ENCODE measurements around the gene DNASE1L2. TPM values are rescaled to one million over a fixed set of nuclear protein-coding genes. Genes with fewer than 3 reads are reported as not detected.
"Not testable (repeated sequence)": the region's sequence is repeated elsewhere in the genome, so short reads cannot be mapped to it uniquely, and the experiment has no call there.

DNASE1L2 gene
- total RNA-seq, 1 donor from 2014 or later, result 1.6 TPM

- Mint-ChIP-seq H3K27me3 (ENCODE audit: insufficient read depth) (peaks cover 2% of the 10 kb centered on the region), H3K4me3 (no peak overlapping the region), H3K36me3 (ENCODE audit: low read depth) (peaks cover 9% of the 10 kb centered on the region), H3K9me3 (no peaks in the 10 kb centered on the region), H3K4me1 (ENCODE audit: low read depth) (no peaks in the 10 kb centered on the region), H3K27ac (no peak overlapping the region)
- intact Hi-C loops (cut with micrococcal nuclease), result no loop called here
- no peak for DNase-seq (ENCODE audit: low spot score)
Measured at GRCh38 chr16:2232094-2232990, 3.9 kb upstream of the DNASE1L2 start.

- H3K4me3 Mint-ChIP-seq, result no peak overlapping the region
- intact Hi-C loops (cut with micrococcal nuclease), result no loop called here
- H3K27me3 Mint-ChIP-seq (ENCODE audit: insufficient read depth), result peaks cover 2% of the 10 kb centered on the region
- no peaks in the 10 kb centered on the region for H3K9me3 Mint-ChIP-seq
- no peaks in the 10 kb centered on the region for H3K4me1 Mint-ChIP-seq (ENCODE audit: low read depth)
- peaks cover 9% of the 10 kb centered on the region for H3K36me3 Mint-ChIP-seq (ENCODE audit: low read depth)
- DNase-seq (ENCODE audit: low spot score), result no peak
- no peak overlapping the region for H3K27ac Mint-ChIP-seq
Measured at GRCh38 chr16:2233046-2233775, 3.0 kb upstream of the DNASE1L2 start.

- Mint-ChIP-seq H3K27ac (no peak overlapping the region), H3K9me3 (no peaks in the 10 kb centered on the region), H3K4me3 (no peak overlapping the region), H3K27me3 (ENCODE audit: insufficient read depth) (peaks cover 2% of the 10 kb centered on the region), H3K4me1 (ENCODE audit: low read depth) (no peaks in the 10 kb centered on the region), H3K36me3 (ENCODE audit: low read depth) (peaks cover 9% of the 10 kb centered on the region)
- intact Hi-C loops (cut with micrococcal nuclease), result no loop called here
- DNase-seq (ENCODE audit: low spot score), result no peak
Measured at GRCh38 chr16:2233872-2234812, 2.1 kb upstream of the DNASE1L2 start.

GRCh38 chr16:2234813-2235170, 1.5 kb upstream of the DNASE1L2 start:
- Mint-ChIP-seq H3K36me3 (ENCODE audit: low read depth) (peaks cover 8% of the 10 kb centered on the region), H3K9me3 (no peaks in the 10 kb centered on the region), H3K4me3 (no peak overlapping the region), H3K27me3 (ENCODE audit: insufficient read depth) (peaks cover 2% of the 10 kb centered on the region), H3K27ac (no peak overlapping the region), H3K4me1 (ENCODE audit: low read depth) (no peaks in the 10 kb centered on the region)
- DNase-seq (ENCODE audit: low spot score), result no peak
- intact Hi-C loops (cut with micrococcal nuclease), result no loop called here

- no peak overlapping the region for H3K27ac Mint-ChIP-seq
- intact Hi-C loops (cut with micrococcal nuclease), result no loop called here
- H3K4me1 Mint-ChIP-seq (ENCODE audit: low read depth), result no peaks in the 10 kb centered on the region
- H3K27me3 Mint-ChIP-seq (ENCODE audit: insufficient read depth), result peaks cover 2% of the 10 kb centered on the region
- H3K36me3 Mint-ChIP-seq (ENCODE audit: low read depth), result peaks cover 5% of the 10 kb centered on the region
- DNase-seq (ENCODE audit: low spot score), result no peak
- no peaks in the 10 kb centered on the region for H3K9me3 Mint-ChIP-seq
- H3K4me3 Mint-ChIP-seq, result no peak overlapping the region
Measured at GRCh38 chr16:2235234-2235651, 1.0 kb upstream of the DNASE1L2 start.

GRCh38 chr16:2235695-2236336, 428 bp upstream of the DNASE1L2 start:
- no peak overlapping the region for H3K27ac Mint-ChIP-seq
- H3K27me3 Mint-ChIP-seq (ENCODE audit: insufficient read depth), result peaks cover 2% of the 10 kb centered on the region
- no peak for DNase-seq (ENCODE audit: low spot score)
- peaks cover 5% of the 10 kb centered on the region for H3K36me3 Mint-ChIP-seq (ENCODE audit: low read depth)
- H3K4me1 Mint-ChIP-seq (ENCODE audit: low read depth), result no peaks in the 10 kb centered on the region
- intact Hi-C loops (cut with micrococcal nuclease), result no loop called here
- H3K4me3 Mint-ChIP-seq, result no peak overlapping the region
- no peaks in the 10 kb centered on the region for H3K9me3 Mint-ChIP-seq

GRCh38 chr16:2237102-2237482, 848 bp downstream of the DNASE1L2 start:
- intact Hi-C loops (cut with micrococcal nuclease), result no loop called here
- no peak for DNase-seq (ENCODE audit: low spot score)
- H3K27ac Mint-ChIP-seq, result no peak overlapping the region
- H3K4me1 Mint-ChIP-seq (ENCODE audit: low read depth), result no peaks in the 10 kb centered on the region
- H3K36me3 Mint-ChIP-seq (ENCODE audit: low read depth), result peaks cover 5% of the 10 kb centered on the region
- H3K4me3 Mint-ChIP-seq, result no peak overlapping the region
- H3K9me3 Mint-ChIP-seq, result no peaks in the 10 kb centered on the region
- H3K27me3 Mint-ChIP-seq (ENCODE audit: insufficient read depth), result peaks cover 2% of the 10 kb centered on the region

- no peak for DNase-seq (ENCODE audit: low spot score)
- no peak overlapping the region for H3K4me3 Mint-ChIP-seq
- H3K9me3 Mint-ChIP-seq, result no peaks in the 10 kb centered on the region
- H3K27me3 Mint-ChIP-seq (ENCODE audit: insufficient read depth), result peaks cover 2% of the 10 kb centered on the region
- H3K27ac Mint-ChIP-seq, result no peak overlapping the region
- intact Hi-C loops (cut with micrococcal nuclease), result no loop called here
- peaks cover 7% of the 10 kb centered on the region for H3K36me3 Mint-ChIP-seq (ENCODE audit: low read depth)
- no peaks in the 10 kb centered on the region for H3K4me1 Mint-ChIP-seq (ENCODE audit: low read depth)
Measured at GRCh38 chr16:2237493-2238149, 1.4 kb downstream of the DNASE1L2 start.

GRCh38 chr16:2238150-2238837, 2.0 kb downstream of the DNASE1L2 start:
- intact Hi-C loops (cut with micrococcal nuclease), result no loop called here
- no peak overlapping the region for H3K4me3 Mint-ChIP-seq

GRCh38 chr16:2238838-2239675, 2.8 kb downstream of the DNASE1L2 start:
- intact Hi-C loops (cut with micrococcal nuclease), result no loop called here
- no peak overlapping the region for H3K27ac Mint-ChIP-seq
- no peak for DNase-seq (ENCODE audit: low spot score)
- H3K36me3 Mint-ChIP-seq (ENCODE audit: low read depth), result peaks cover 7% of the 10 kb centered on the region
- H3K9me3 Mint-ChIP-seq, result no peaks in the 10 kb centered on the region
- peaks cover 2% of the 10 kb centered on the region for H3K27me3 Mint-ChIP-seq (ENCODE audit: insufficient read depth)
- no peak overlapping the region for H3K4me3 Mint-ChIP-seq
- H3K4me1 Mint-ChIP-seq (ENCODE audit: low read depth), result no peaks in the 10 kb centered on the region

More at GRCh38 chr16:2238150-2238837, 2.0 kb downstream of the DNASE1L2 start:
- no peak for DNase-seq (ENCODE audit: low spot score)
- H3K27me3 Mint-ChIP-seq (ENCODE audit: insufficient read depth), result peaks cover 2% of the 10 kb centered on the region
- H3K9me3 Mint-ChIP-seq, result no peaks in the 10 kb centered on the region
- H3K4me1 Mint-ChIP-seq (ENCODE audit: low read depth), result no peaks in the 10 kb centered on the region
- H3K27ac Mint-ChIP-seq, result no peak overlapping the region
- H3K36me3 Mint-ChIP-seq (ENCODE audit: low read depth), result peaks cover 7% of the 10 kb centered on the region

- H3K9me3 Mint-ChIP-seq; H3K36me3 Mint-ChIP-seq (ENCODE audit: low read depth); H3K27ac Mint-ChIP-seq; H3K4me3 Mint-ChIP-seq; H3K27me3 Mint-ChIP-seq (ENCODE audit: insufficient read depth); intact Hi-C loops (cut with micrococcal nuclease); DNase-seq (ENCODE audit: low spot score); H3K4me1 Mint-ChIP-seq (ENCODE audit: low read depth): not testable (repeated sequence)
Measured at GRCh38 chr16:2240331-2240730, 4.1 kb downstream of the DNASE1L2 start.

All from activated T-helper 1 cell treated with anti-CD3 and anti-CD28 coated beads, Interleukin-12 subunit alpha, Interleukin-12 subunit beta, Interleukin-2, Interleukin-4 antibody, amounts not matched to agents 30 ng/mL and 10 ng/mL and 1 ng/mL, durations not matched to agents 14 hours and 24 hours and 36 hours (primary cell).